Measurements from ENCODE around the gene PCDH12.

DNA sequence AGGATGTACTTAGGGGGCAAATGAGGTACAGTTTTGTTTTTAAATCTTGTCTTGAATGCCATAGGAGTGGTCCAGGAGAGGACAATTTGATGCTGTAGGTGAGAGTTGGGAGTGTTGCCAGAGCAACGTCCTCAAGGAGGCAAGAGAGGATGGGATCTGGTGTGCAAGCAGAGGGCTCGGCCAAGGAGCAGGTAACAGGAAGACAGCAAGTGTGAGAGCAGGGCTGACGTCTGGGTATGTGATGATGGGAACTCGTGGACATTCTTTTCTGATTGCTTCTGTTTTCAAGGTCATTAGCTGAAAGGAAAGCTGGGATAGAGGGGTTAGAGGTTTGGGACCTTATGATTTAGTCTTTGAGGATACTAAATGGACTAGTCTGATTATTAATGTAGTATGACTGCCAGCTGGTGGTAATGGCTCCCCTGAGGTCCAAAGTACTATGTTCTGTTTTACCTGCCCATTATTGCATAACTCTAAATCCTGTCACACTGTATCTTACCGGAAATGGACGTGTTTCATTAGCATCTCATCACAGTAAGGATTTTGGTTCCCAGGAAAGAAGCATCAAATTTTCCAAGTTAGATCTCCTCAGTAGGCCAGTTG is 39.5 kb upstream of the PCDH12 start:
- TF ChIP-seq, protein P1, sequence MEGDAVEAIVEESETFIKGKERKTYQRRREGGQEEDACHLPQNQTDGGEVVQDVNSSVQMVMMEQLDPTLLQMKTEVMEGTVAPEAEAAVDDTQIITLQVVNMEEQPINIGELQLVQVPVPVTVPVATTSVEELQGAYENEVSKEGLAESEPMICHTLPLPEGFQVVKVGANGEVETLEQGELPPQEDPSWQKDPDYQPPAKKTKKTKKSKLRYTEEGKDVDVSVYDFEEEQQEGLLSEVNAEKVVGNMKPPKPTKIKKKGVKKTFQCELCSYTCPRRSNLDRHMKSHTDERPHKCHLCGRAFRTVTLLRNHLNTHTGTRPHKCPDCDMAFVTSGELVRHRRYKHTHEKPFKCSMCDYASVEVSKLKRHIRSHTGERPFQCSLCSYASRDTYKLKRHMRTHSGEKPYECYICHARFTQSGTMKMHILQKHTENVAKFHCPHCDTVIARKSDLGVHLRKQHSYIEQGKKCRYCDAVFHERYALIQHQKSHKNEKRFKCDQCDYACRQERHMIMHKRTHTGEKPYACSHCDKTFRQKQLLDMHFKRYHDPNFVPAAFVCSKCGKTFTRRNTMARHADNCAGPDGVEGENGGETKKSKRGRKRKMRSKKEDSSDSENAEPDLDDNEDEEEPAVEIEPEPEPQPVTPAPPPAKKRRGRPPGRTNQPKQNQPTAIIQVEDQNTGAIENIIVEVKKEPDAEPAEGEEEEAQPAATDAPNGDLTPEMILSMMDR (IDR thresholded peaks at IDR 0.05): no peak
- TF ChIP-seq POLR2AphosphoS5 (IDR thresholded peaks at IDR 0.05): no peak
